GM19193 (cell line): ENCODE data around the gene CCDC112.

Source experiments
- POLR2A ChIP-seq: IDR thresholded peaks from 4 replicates; pipeline ENCODE4 v1.6.1; 2011; ENCODE audit not compliant: insufficient read depth, insufficient read length; ENCODE audit errors: extremely low read depth

The CCDC112 gene

DNA sequence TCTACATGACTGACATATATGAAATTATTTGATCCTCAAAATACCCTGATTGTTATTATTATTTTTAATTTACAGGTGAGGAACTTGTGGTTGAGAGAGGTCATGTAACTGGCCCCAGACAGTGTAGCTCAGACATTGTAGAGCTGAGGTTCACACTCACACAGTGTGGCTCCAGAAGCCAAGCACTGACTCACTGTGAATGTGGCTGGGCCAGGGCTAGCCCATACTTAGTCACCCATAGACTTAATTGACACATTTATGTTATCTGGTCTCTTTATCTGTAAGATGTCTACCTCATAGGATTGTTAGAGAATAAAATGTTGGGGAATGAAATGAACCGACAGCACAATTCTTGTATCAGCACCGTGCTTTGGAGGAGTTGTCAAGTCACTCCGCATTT, 24.9 kb upstream of the CCDC112 start:
- TF ChIP-seq POLR2A: no peak

DNA sequence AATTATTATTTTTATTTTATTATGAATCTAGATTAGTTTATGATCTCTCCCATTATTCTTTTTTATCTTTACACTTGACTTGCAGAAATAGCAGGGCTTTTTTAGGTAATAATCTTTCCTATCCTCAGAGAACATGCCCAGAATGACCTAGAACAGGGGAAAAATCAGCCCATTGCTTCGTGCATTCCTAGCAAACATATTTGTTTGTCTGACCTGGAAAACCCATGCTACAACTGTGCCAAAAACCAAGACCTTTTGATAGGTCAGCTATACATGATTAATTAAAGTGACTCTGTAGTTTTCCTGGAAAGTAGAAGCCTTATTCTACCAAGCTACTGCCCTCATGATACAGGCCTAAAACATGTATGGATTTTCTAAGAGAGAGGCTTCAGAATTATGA, 24.1 kb upstream of the CCDC112 start:
- TF ChIP-seq POLR2A: no peak

DNA sequence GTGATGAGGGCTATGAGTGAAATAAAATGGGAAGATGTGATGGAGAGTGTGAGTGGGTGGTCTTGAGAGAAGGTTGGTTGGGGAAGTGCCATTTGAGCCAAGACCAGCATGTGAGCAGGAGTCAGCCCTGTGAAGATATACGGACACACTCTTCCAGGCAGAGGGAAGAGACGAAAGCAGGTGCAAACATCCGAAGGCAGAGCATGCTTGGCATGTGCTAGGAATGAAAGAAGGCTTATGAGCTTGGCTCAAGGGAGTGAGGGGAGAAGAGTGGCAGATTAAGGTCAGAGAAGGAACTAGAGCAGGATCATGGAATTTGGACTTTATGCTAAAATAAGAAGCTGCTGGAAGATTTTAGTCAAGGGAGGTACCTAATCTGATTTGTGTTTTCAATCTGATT, 23.6 kb upstream of the CCDC112 start:
- TF ChIP-seq POLR2A: no peak

DNA sequence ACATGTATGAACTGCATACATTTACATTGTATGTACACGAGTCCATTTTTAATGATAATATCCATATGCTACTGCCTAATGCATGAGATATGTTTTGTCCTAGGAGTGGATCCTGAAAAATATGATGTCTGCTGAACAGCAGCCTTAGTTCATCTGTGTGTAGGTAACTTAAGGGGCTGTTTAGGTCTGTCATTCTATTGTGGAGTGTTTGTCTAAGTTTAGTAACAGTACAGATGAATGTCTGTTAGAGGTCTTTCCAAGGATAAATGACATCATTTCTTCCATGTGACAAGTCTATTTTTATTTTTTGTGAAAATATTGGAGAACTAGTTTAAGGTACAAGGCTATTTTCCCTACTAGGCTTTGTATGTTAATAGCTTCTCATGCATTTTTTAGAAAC, 22.6 kb upstream of the CCDC112 start:
- no peak for TF ChIP-seq POLR2A

DNA sequence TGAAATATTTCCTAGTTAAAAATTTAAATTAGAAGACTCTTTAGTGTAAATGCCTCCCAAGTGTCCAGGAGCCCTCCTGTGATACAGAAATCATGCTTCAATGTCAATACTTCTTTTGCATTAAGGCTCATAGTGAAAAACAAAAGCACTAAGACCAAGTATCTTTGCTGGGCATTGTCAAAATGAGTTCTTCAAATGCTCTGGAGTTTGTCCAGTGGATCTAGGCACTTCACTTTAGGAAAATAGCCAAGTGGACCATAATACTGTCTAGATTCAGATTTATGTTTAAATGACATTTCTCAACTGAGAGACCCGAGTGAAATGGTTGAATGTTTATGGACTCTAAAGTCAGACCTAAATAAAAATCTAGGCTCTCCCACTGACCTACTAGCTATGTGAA, 21.3 kb upstream of the CCDC112 start:
- TF ChIP-seq POLR2A: no peak

DNA sequence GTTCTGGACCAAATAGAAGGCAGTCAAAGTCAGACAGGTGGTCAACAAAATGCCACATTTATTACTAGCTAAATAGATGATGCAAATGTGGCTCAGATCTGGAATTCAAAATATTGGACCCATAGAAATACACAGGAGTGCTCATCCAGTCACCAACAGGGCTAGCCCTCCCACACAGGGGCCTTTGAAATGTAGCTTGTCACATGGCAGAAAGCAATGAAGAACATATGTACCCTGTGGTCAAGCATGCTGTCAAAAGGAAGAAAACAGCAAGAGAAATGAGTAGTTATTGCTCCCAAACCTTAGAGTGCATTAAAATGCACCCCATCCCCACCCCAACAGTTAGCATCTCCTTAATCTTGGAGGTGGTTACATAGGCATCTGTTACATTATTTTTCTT, 20.9 kb upstream of the CCDC112 start:
- TF ChIP-seq POLR2A: no peak

DNA sequence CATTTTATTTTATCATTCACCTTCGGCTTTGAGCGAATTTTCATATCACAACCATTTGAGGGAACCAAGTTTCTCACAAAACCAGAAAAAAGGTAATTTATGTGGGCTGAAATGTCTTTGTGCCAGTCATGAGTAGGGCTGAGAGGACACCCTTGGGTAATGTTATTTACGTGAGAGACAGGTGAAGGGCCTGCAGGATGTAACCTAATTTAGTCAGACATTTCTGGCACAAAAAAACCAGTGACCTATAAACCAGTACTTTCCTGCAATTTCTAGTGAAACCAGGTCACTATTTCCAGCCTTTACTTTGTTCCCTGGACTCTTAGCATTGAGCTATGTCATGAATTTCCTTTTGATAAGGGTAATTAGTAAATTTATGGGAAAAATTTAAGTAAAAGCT, 17.2 kb upstream of the CCDC112 start:
- TF ChIP-seq POLR2A: no peak

DNA sequence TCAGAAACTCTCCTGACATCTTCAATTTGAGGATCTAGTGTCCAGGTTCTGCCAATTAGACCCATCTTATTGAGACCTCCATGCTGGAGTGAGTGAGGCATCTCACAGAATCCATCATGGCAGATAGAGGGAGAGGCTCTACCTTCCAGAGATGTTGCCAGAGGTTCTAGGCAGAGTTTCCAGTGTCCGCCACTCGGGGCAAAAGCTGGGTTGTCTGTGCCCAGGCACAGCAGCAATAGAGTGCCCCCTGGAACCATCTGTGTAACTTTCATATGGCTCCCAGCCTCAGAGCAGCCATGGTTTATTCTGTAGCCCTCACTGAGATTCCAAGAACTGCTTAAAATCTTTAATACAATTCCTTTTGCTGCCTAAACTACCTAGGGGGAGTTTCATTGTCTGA, 16.6 kb upstream of the CCDC112 start:
- no peak for TF ChIP-seq POLR2A

DNA sequence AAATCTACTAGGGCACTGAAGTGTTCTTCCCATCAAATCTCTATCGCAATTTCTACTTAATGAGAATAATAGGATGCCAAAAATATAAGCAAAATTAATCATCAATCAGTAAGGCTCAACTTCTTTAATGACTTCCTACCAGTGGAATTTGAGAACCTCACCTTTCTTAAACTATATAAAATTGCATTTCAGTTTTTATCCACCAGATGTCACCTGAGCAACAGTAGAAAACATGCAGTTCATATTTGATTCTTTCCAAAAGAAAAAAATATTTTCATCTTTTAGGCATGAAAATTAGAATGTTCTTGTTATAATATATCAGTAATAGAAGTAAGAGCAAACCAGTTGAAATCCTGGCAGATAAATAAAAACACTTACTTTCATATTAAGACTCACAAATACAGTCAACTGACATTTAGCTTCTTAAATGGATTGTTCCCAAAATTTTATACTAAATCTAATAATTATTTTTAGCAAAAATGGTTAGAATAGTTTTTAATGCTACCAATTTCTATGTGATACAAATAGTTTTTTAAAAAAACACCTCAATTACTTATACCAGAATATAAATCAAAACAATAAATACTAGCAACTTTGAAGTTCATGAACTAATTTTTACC, 13.4 kb upstream of the CCDC112 start:
- no peak for TF ChIP-seq POLR2A

DNA sequence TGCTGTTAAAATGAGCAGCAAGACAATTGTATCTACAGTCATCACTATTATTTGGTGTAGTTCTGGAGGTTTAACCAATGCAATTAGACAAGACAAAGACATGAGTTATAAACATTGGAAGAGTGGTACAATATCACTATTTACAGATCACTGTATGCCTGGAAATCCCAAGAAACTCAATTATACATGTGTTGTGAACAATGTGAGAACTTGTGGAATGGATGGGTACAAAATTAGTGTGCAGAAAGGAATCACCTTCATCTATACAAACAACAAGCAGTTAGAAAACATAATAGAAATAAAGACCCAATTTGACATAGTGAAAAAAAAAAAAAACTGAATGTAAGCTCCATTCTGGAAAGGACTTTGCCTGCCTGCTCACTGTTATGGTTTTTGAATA, 12.4 kb upstream of the CCDC112 start:
- no peak for TF ChIP-seq POLR2A

DNA sequence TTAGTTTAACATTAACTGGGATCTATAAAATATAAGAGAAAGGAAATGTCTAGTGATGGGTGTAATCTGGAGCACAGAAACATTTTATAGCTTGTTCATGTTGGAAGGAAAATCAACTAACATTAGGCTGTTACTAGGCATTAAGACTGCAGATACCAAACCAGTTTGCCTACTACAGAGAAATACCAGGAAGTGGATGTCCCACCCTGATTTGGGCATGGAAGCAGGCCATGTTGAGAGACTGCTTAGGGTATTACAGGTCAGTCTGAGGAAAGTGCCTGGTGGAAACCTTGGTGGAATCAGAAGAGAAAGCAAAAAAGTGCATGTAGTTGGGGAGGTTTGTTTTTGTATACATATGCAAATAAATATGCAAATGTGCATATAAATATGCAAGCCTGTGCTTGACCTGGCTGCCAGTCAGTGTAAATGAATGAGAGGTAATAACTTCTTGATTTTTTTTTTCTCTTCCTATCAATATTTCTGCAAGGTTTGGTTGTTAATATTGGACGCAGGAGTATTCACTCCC, 9.6 kb upstream of the CCDC112 start:
- TF ChIP-seq POLR2A: no peak

DNA sequence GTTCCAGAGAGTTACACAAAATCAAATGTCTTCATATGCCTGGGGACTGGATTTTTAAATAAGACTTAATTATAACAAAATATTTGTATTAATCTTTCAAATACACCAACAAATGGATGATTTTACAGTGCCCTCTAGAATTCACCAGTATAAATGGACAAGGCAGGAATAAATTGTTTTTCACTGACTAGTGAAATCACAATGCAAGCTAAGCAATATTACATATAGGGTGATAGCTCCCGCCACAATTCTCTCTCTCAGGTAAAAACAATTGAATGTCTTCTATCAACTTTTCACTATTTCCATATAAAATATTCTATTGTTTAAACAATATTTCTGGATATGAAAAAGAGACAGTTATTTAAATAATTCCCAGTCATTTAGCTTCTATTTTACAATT, 8.0 kb upstream of the CCDC112 start:
- TF ChIP-seq POLR2A: no peak

DNA sequence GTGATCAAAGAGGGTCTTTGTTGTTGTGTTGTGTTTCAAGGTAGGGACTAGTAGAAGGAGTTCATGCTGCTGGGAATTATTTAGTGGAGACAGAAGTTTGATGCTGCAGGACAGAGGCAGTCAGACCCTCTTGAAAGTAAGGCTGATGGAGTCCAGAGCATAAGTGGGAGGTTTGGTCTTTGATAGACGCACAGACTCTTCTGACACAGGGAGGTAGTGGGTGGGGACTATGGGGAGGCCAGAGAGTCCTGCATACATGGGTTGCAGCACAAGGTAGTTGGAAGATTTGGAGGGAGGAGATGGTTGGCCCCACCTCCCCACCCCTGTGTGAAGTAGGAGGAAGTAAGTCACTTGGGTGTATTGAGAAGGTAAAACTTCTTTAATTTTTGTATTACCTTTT, 2.4 kb upstream of the CCDC112 start:
- TF ChIP-seq POLR2A: no peak

DNA sequence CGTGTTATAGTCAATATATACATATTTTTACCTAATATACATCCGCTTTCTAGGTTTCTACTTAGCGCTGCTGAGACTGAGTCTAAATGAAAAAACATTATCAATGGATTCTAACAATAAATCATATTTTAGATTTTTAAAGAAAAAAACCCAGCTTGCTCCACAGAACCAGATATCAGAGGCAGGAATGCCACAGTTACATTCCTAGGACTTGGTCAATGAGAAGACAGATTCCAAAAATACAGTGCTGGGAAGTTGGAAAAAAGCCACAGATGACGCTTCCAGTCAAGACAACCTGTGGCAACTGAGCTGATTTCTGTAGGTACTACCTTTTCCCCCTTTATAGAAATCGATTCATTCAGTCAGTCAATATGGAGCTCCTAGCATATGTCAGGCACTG, 577 bp upstream of the CCDC112 start:
- no peak for TF ChIP-seq POLR2A

DNA sequence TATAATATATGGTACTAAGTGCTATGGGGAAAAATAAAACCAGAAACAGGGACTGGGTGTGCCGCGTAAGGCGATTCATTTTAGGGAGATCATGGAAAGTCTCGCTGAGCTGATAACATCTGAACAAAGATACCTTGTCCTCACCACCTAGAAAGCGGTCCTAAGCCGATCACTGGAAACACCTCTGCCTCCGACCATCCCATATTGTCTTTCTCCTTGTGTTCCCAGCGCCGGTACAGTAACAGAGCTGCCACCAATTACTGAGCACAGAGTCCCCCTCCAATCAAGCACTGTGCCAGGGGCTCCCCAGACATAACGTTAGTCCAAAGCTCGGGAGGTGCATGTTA, 704 bp downstream of the CCDC112 start:
- no peak for TF ChIP-seq POLR2A

DNA sequence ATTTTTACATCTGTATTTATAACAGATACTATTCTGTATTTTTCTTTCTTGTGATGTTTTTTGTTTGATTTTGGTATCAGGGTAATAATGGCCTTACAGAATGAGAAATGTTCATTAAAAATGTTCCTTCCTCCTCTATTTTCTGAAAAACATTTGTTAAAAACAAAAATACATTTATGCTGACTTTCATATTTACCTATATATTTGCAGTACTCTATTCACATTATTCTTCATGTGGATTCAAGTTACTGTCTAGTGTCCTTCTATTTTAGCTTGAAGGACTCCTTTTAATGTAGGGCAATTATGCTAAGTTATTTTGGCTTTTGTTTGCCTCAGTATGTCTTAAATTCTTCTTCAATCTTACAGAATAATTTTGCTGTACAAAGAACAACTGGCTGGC, 5.1 kb downstream of the CCDC112 start:
- TF ChIP-seq POLR2A: no peak

DNA sequence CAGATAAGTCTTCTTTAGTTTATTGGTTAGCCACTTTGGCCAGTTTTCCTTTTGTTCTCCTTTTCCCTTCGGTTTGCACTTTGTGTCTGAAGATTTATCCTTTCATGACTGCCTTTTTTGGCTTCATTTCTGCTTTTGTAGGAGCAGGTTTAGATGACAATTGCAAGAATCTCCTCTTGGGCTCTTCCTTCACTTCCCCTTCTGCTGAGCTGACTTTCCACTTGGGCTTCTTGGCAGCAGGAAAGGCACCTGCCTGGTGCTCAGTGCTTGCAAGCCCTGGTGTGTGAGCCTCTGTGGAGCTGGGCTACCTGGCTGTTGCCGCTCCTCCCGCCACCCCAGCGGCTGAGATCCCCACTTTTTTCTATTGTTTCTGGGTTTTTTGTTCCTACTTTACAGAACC, 7.3 kb downstream of the CCDC112 start:
- no peak for TF ChIP-seq POLR2A
